Common myeloid progenitor, CD34-positive (primary cell): Measurements from ENCODE around the gene MIPOL1.

Experiments
- CTCF ChIA-PET: fragments of 350-600 bp; sonication (Branson Sonifier 250); formaldehyde crosslinking; loops from one replicate; lab custom pipeline; 2021; ENCODE audit warnings: antibody characterized with exemption; lab: Charles Lee
- POLR2A ChIA-PET: fragments of 350-600 bp; sonication (Branson Sonifier 250); formaldehyde crosslinking; loops from one replicate; lab custom pipeline; 2021; ENCODE audit warnings: antibody characterized with exemption; lab: Charles Lee
- DNase-seq, 3 donors: peaks; one replicate each; pipeline versions ENCODE4 v3.0.0 to v3.0.0-alpha.2; 2013
- H3K27ac ChIP-seq, 2 experiments: 1 replicate in 1 of 2; 2 replicates in 1 of 2; pipeline ENCODE4 v1.7.0; 2013; ENCODE audit warnings: inconsistent platforms in 2 of 2, low read length in 2 of 2, mild to moderate bottlenecking in 2 of 2, low read depth in 1 of 2, moderate library complexity in 1 of 2; ENCODE audit not compliant: severe bottlenecking in 2 of 2, insufficient read depth in 1 of 2, poor library complexity in 1 of 2
- H3K27me3 ChIP-seq, 5 experiments: replicated peaks in 2 of 5; 1 replicate in 3 of 5; 2 replicates in 2 of 5; pipeline versions ENCODE4 v1.6.1 to v1.7.0; 2013; ENCODE audit warnings: low read length in 4 of 5, mild to moderate bottlenecking in 2 of 5, moderate library complexity in 2 of 5, inconsistent platforms in 1 of 5; ENCODE audit not compliant: insufficient read depth in 5 of 5, control insufficient read depth in 4 of 5
- H3K36me3 ChIP-seq, 4 experiments: 1 replicate in 2 of 4; 2 replicates in 2 of 4; pipeline versions ENCODE4 v1.6.1 to v1.7.0; 2013; ENCODE audit warnings: low read length in 3 of 4, control low read depth in 1 of 4, mild to moderate bottlenecking in 1 of 4; ENCODE audit not compliant: control insufficient read depth in 4 of 4, insufficient read depth in 4 of 4
- H3K4me1 ChIP-seq, 4 experiments: 1 replicate in 3 of 4; 2 replicates in 1 of 4; pipeline versions ENCODE4 v1.6.1 to v1.7.1; 2013; ENCODE audit warnings: low read length in 3 of 4, mild to moderate bottlenecking in 3 of 4, control low read depth in 1 of 4, inconsistent platforms in 1 of 4, moderate library complexity in 1 of 4; ENCODE audit not compliant: control insufficient read depth in 4 of 4, insufficient read depth in 4 of 4; ENCODE audit errors: control extremely low read depth in 1 of 4
- H3K4me3 ChIP-seq, 7 experiments: 1 replicate in 4 of 7; 2 replicates in 3 of 7; pipeline versions ENCODE4 v1.5.1 to v1.7.0; 2013; ENCODE audit warnings: mild to moderate bottlenecking in 7 of 7, low read length in 6 of 7, moderate library complexity in 6 of 7, inconsistent platforms in 2 of 7, low read depth in 2 of 7, control low read depth in 1 of 7; ENCODE audit not compliant: insufficient read depth in 4 of 7, control insufficient read depth in 1 of 7; ENCODE audit errors: extremely low read depth in 1 of 7
- H3K9me3 ChIP-seq, 5 experiments: 1 replicate in 4 of 5; 2 replicates in 1 of 5; pipeline versions ENCODE4 v1.6.1 to v1.7.1; 2013; ENCODE audit warnings: low read length in 4 of 5, mild to moderate bottlenecking in 2 of 5, inconsistent platforms in 1 of 5, low read depth in 1 of 5, moderate library complexity in 1 of 5; ENCODE audit not compliant: control insufficient read depth in 4 of 5, insufficient read depth in 2 of 5; ENCODE audit errors: control extremely low read depth in 1 of 5
- WGBS: methylation state at CpG from one replicate; pipeline ENCODE4 v1.1.5; 2013; ENCODE audit not compliant: insufficient coverage; 5-methylcytosine and 5-hydroxymethylcytosine counted together

Gene MIPOL1

DNA sequence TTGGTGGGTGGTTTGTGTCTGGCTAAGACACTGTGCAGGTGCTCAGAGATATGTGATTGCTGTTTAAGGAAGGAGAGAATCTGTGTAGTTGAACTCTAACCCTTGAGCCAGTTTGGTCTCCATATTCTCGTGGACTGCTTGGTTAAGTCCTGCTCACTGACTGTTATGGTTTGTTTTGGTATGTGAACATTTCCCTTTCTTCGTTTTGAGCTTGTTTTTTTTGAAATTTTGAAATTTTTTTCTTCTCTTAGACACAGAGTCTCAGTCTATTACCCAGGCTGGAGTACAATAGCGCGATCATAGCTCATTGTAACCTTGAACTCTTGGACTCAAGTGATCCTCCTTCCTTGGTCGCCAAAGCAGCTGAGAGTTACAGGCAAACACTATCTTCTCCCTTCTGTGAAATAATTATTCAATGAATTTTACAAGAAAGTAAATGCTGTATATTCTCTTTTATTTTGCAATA lies 40.0 kb downstream of the MIPOL1 start:
- Histone ChIP-seq H3K4me1 (no peaks in the 10 kb centered on the region), H3K36me3 (no peaks in the 10 kb centered on the region), H3K27me3 (no peaks in the 10 kb centered on the region), H3K9me3 (no peaks in the 10 kb centered on the region), H3K4me3 (no peak overlapping the region), H3K27ac (no peak overlapping the region)
- DNase-seq, result no peak
- CTCF ChIA-PET, result interaction anchor here (1.0 to 2.6 kb wide), 3 partner anchors 8 to 665 kb away, joined by 3 to 10 read pairs (median 8); no protein-coding TSS in a partner anchor
- 100% methylated on average over 2 of the region's 5 CpGs for WGBS
- POLR2A ChIA-PET, result interaction anchor here (0.6 kb wide), 1 partner anchor 19 kb away, joined by 4 read pairs; no protein-coding TSS in a partner anchor

DNA sequence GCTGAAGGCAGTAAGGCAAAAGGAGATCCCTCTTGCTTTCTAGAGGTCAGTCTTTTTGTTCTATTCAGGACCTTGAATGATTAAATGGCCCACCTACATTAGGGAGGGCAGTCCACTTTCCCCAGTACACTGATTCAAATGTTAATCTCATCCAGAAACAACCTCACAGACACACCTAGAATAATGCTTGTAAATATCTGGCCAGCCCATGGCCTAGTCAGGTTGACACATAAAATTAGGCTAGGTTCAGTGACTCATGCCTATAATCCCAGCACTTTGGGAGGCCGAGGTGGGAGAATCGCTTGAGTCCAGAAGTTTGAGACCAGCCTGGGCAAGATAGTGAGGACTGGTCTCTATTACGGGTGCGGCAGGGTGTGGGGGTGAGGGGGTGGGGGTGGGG lies 43.5 kb downstream of the MIPOL1 start:
- Histone ChIP-seq H3K27ac (no peak overlapping the region), H3K9me3 (no peaks in the 10 kb centered on the region), H3K27me3 (no peaks in the 10 kb centered on the region), H3K36me3 (no peaks in the 10 kb centered on the region), H3K4me1 (no peaks in the 10 kb centered on the region), H3K4me3 (no peak overlapping the region)
- ChIA-PET CTCF (interaction anchor here (0.6 to 1.5 kb wide), 2 partner anchors 10 to 12 kb away, joined by 3 to 4 read pairs; no protein-coding TSS in a partner anchor), POLR2A (no interaction called here)
- WGBS, result no CpG with 5 or more reads among the region's 4 CpGs
- no peak for DNase-seq

DNA sequence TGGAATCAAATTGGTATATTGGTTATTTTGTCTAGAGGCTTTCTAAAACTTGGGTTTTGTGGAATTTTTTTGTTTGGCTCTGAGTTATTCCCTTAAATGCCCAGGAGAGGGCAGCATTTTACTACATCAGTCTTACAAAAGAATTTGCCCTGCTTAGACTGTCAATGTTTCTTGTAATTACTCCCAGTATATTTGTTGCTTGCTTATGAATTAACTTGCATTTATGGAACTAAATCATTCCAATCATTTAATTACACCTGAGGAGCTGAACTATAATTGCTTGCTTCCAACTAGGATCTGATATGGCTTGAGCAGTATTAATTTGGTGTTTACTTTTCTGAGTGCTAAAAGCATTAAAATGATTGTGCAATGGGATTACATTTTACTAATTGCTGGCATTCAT lies 48.7 kb downstream of the MIPOL1 start:
- Histone ChIP-seq H3K27me3 (no peaks in the 10 kb centered on the region), H3K9me3 (no peaks in the 10 kb centered on the region), H3K36me3 (no peaks in the 10 kb centered on the region), H3K27ac (no peak overlapping the region), H3K4me1 (no peaks in the 10 kb centered on the region), H3K4me3 (no peak overlapping the region)
- CTCF ChIA-PET, result interaction anchor here (0.8 to 2.8 kb wide), 12 partner anchors 10 to 630 kb away, joined by 3 to 10 read pairs (median 3); partner anchors contain the start of genes FOXA1 and TTC6
- DNase-seq, result peak; percentile 39 to 67 (median 55)
- POLR2A ChIA-PET, result interaction anchor here (0.5 kb wide), 1 partner anchor 13 kb away, joined by 3 read pairs; no protein-coding TSS in a partner anchor

DNA sequence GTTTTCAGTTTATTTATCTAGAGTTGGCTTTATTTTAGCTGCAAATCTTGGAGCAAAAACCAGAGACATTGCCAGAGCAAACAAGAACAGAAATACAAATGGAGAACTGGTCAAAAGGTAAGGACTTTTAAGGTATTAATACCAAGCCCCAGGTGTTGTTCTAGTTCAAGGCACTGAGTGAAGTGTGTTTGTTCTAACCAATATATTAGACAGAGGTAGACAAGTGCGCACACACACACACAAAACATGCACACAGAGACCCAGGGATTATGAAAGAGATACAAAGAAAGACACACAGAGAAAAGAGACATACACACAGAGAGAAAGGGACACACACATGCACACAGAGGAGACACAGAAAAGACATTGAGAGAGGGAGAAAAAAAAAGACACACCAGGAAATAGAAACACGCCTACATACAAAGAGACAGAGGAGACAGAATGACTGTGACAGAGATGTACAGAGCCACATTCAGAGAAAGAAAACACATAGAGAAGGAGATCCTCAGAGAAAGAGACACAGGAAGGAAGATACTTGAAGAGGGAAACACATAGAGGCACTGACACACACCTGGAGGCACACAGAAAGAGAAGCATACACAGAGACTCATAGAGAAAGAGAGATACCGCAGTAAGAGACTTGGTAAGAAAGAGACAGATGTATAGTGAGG lies 50.2 kb downstream of the MIPOL1 start:
- no peak for DNase-seq
- H3K4me1 ChIP-seq, result no peaks in the 10 kb centered on the region
- WGBS, result 100% methylated on average over 1 of the region's 3 CpGs
- H3K36me3 ChIP-seq, result no peaks in the 10 kb centered on the region
- ChIA-PET CTCF (interaction anchor here (1.0 to 1.2 kb wide), 2 partner anchors 12 to 346 kb away, joined by 3 to 7 read pairs; no protein-coding TSS in a partner anchor), POLR2A (no interaction called here)
- H3K4me3 ChIP-seq, result no peak overlapping the region
- H3K27me3 ChIP-seq, result no peaks in the 10 kb centered on the region
- no peak overlapping the region for H3K27ac ChIP-seq
- no peaks in the 10 kb centered on the region for H3K9me3 ChIP-seq

DNA sequence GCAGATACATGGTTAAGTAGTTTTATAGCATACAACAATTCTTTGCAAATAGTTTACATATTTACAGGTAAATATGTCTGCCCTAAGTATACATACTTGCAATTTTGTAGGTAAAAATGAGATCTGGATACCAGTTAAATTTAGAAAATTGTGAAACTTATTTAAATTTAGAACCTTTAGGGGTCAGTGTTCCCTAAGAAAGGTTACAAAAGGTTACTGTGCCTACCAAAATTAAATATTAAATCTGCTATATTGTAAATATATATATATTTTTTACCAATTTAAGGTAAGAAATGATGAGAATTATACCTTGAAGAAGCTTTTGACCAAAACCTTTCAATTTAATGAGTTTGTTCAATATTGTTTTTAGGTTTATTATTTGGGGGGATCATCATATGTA lies 54.0 kb downstream of the MIPOL1 start:
- Histone ChIP-seq H3K27me3 (no peaks in the 10 kb centered on the region), H3K27ac (no peak overlapping the region), H3K4me3 (no peak overlapping the region), H3K4me1 (no peaks in the 10 kb centered on the region), H3K36me3 (no peaks in the 10 kb centered on the region), H3K9me3 (no peaks in the 10 kb centered on the region)
- peak in 2 of 3 donors; percentile 6 to 8 for DNase-seq
- CTCF ChIA-PET, result no interaction called here
- POLR2A ChIA-PET, result no interaction called here

DNA sequence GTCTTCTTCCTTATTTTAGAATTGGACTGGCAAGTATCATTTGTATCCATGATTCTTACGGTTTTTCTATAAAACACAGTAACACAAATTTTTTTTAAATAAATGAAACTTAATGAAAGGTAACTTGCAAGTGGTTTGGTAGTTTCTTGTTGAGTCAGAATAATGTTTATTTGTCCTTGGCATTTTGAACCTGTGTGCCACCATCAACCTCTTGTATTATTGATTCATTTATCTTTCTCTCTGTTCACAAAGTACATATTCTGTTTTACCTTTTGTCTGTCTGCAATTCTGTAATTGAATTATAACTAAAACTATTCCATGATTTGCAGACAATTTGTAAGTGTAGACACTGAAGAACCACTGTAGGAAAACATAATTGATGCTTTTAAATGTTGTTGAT lies 54.7 kb downstream of the MIPOL1 start:
- H3K27ac ChIP-seq, result no peak overlapping the region
- no peaks in the 10 kb centered on the region for H3K27me3 ChIP-seq
- no peak overlapping the region for H3K4me3 ChIP-seq
- H3K36me3 ChIP-seq, result no peaks in the 10 kb centered on the region
- CTCF ChIA-PET, result interaction anchor here (1.3 to 2.5 kb wide), 2 partner anchors 12 to 622 kb away, joined by 3 to 13 read pairs; no protein-coding TSS in a partner anchor
- no peaks in the 10 kb centered on the region for H3K4me1 ChIP-seq
- H3K9me3 ChIP-seq, result no peaks in the 10 kb centered on the region
- no CpG with 5 or more reads among the region's 1 CpG for WGBS
- POLR2A ChIA-PET, result no interaction called here
- no peak for DNase-seq

DNA sequence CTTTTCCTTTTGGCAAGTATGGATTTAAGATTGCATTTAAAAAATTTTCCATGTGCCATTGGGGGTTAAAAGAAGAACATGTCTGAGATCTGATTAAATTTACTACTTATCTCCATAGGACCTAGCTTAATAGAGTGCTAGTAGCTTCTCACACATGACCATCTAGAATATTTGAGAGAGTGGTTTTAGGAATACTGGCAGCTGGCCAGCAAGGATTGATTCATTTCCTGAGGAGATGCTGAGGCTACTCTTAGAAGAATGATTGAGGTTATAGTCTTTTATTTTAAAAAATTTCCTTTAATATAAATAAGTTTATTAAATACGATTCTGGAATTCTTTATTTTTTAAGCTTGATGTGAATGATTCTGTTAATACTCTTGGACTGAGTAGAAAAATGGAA lies 56.2 kb downstream of the MIPOL1 start:
- Histone ChIP-seq H3K36me3 (no peaks in the 10 kb centered on the region), H3K4me3 (no peak overlapping the region), H3K4me1 (no peaks in the 10 kb centered on the region), H3K9me3 (no peaks in the 10 kb centered on the region), H3K27me3 (no peaks in the 10 kb centered on the region), H3K27ac (no peak overlapping the region)
- POLR2A ChIA-PET, result no interaction called here
- CTCF ChIA-PET, result interaction anchor here (0.5 to 2.5 kb wide), 4 partner anchors 13 to 824 kb away, joined by 3 to 13 read pairs (median 3); no protein-coding TSS in a partner anchor
- DNase-seq, result no peak
- no CpG with 5 or more reads among the region's 1 CpG for WGBS
